Cardiac fibroblast (primary cell): ENCODE results near the gene RGS16.

Experiments used
- DNase-seq, 2 donors: peaks; one replicate each; pipeline versions ENCODE4 v3.0.0 to v3.0.0-alpha.2; 2010; ENCODE audit warnings: low read depth in 2 of 2
- H3K4me3 ChIP-seq, 2 donors: replicated peaks in 1 of 2; 1 replicate in 1 of 2; 2 replicates in 1 of 2; pipeline ENCODE4 v1.5.1; 2011; ENCODE audit warnings: low read depth in 2 of 2, low read length in 2 of 2, mild to moderate bottlenecking in 2 of 2, moderate library complexity in 1 of 2
- CTCF ChIP-seq: IDR thresholded peaks from one replicate; pipeline ENCODE4 v1.5.1; 2011; ENCODE audit warnings: low read depth, mild to moderate bottlenecking, low read length, inconsistent platforms

Gene RGS16

DNA sequence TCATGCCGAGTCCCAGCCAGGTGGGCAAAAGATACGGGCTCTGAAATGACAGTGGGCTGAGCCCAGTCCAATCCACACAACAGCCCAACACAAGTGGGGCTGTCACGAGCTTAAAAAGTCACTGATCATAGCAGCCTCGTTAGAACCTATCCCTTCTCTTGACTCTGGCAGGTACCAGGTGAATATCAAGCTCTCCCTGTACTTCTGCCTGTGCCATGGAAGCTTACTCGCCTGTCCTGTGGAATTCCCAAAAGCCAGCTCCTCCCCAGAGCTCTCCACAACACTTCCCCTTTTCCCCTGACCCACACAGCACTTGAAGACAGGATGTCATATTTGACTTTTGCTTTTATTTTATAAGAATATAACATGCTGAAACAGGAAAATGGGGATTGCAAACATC is 5.9 kb downstream of the RGS16 start:
- no peak for DNase-seq

GRCh38 chr1:182596934-182597333 is 7.3 kb downstream of the RGS16 start:
- TF ChIP-seq CTCF, result no peak
- no peak overlapping the region for H3K4me3 ChIP-seq
- DNase-seq, result no peak

More for the DNA sequence above, 5.9 kb downstream of the RGS16 start:
- TF ChIP-seq CTCF, result no peak
- no peak overlapping the region for H3K4me3 ChIP-seq

DNA sequence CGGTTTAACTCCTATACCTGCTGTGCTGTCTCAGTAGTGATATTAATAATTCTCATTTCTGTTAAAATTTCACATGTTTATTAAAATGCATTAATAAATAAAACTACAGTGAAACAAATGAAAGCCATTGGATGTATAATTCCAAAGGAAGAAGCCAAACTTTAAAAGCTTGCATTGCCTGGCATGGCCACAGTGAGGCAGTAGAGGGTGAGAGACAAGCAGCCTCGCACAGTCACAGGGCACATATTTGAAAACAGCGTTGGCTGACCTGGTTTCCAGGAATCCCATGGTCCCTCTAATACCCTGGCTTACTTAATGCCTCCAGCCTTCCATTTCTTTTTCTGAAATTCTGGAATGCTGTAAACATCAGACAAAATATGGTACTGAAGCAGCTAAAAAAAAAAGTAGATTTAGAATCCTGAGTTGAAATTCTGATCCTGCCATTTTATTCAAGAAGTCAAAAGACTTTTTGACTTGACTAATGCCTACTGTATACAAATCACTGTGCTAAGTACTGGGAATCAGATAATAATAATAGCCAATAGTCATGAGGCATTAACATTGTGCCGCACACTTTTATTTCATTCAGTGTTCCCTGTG is 8.4 kb downstream of the RGS16 start:
- no peak overlapping the region for H3K4me3 ChIP-seq
- peak; percentile 94 for TF ChIP-seq CTCF
- peak; percentile 81 to 83 for DNase-seq

DNA sequence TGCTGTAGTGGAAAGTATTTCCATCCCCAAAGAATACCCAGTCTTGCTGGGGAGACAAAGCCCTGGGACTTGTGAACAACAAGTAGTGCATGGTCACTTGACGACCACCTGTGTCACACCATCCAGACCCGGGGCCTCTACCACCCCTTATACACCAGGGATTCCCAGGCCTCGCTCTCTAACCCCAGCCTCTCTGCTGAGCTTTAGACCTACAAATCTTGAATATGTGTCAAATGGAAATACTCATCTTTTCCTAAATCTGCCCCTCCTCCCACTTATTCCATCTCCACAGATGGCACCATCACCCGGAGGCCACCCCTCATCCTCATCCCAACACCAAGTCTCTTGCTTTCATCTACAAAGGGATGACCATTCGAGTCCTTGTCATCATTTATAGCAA is 14.3 kb downstream of the RGS16 start:
- DNase-seq, result no peak
- no peak overlapping the region for H3K4me3 ChIP-seq
- TF ChIP-seq CTCF, result no peak

- no peak for TF ChIP-seq CTCF
- DNase-seq, result no peak
- peak overlapping the region in 1 of 2 donors; percentile 64 for H3K4me3 ChIP-seq
These were observed 14.7 kb downstream of the RGS16 start for GRCh38 chr1:182589520-182589919.

DNA sequence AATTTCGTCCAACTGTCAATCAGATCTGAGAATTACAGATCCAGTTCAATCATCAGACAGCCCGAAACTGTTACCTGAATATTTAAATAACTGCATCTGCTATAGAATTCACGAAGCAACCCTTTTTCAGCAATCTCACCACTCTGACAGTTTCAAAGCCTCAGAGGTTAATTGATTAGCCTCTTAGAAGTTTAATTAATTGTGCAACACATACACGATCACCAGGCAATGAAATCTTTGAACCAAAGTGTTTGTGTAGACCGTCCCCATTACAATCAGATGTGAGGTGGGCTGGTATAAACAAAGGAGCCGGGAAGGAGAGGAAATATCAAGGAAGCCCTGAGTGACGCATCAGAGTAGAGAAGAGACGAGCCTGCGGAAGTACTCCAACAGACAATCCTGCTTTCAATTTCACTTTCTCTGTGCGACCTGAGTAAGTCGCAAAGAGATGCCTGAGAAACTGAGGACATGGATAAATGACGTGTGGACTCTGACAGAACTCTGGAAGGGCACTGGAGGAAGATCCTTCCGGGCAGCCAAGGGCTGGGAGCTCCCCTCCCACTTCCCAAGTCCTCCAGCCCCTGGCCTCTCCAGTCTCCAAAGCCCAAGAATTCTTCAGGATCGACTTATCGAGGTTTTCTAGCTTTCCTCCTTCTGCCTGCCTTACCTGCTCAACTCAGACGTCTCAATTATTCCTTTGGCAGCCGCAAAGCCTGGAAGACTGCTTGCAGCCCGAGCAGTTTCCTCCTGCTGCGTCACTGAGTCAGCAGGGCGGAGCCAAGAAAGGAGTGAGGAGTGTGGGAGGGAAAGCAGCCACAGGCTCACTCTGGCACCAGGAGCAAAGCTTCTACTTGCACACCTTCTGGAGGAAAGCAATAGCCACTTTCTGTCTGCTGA is 15.4 kb downstream of the RGS16 start, which contains the start of gene RNASEL:
Gene RNASEL, minus strand, starts transcription at position 757 of the 897 bp plus-strand sequence. CDS start 2,450 bp downstream, outside the sequence.
- no peak for TF ChIP-seq CTCF
- peak within 1 kb of the TSS; percentile 64 to 82 for H3K4me3 ChIP-seq
- peak; percentile 78 to 79 for DNase-seq
